Astrocyte of the spinal cord (primary cell): Measurements from ENCODE around the gene ZP3.
"Not testable (repeated sequence)": the region's sequence is repeated elsewhere in the genome, so short reads cannot be mapped to it uniquely, and the experiment has no call there.

Source experiments
- DNase-seq: peaks from one replicate; pipeline ENCODE4 v3.0.0; 2011; ENCODE audit warnings: low read depth, low spot score
- H3K4me3 ChIP-seq: 2 replicates; pipeline ENCODE4 v1.5.1; 2011; ENCODE audit warnings: low read depth, mild to moderate bottlenecking, low read length, moderate library complexity
- in situ Hi-C: cut with HindIII; loops from 2 replicates; pipeline ENCODE4 v1.10.0; 2017; ENCODE audit warnings: low sequenced_read_pairs
- TF ChIP-seq, protein P1 (sequence below): IDR thresholded peaks from 2 replicates; pipeline ENCODE4 v1.5.1; 2012; ENCODE audit warnings: low read depth, mild to moderate bottlenecking, low read length, inconsistent platforms

Gene ZP3

DNA sequence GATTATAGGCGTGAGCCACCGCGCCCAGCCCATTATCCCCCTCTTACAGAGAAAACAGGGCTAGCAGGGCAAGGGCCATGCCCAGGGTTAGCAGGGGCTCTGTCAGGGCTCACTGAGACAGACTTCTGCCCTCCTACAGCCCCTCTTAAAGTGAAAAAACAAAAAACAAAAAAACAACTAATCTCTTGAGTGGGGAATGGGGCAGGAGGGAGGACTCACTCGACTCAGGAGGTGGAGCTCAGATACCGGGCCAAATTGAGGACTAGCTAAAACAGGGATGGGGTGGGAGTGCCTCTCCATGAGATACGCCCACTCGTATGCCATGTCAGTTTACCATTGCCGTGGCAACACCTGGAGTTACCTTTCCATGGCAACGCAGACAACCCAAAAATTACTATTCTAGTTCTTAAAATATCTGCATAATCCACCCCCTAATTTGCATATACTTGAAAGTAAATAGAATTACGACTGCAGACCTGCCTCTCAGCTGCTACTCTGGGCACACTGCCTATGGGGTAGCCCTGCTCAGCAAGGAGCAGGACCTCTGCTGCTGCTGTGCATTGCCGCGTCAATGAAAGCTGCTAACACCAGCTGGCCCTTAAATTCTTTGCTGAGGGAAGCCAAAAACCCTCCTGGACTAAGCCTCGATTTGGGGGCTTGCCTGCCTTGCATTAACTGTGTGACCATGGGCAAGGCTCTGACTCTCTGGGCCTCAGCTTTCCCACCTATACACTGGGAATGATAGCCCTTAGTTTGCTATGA is 28.6 kb upstream of the ZP3 start:
- DNase-seq, result no peak
- in situ Hi-C loops, result no loop called here
- no peak overlapping the region for H3K4me3 ChIP-seq
- TF ChIP-seq, protein P1, sequence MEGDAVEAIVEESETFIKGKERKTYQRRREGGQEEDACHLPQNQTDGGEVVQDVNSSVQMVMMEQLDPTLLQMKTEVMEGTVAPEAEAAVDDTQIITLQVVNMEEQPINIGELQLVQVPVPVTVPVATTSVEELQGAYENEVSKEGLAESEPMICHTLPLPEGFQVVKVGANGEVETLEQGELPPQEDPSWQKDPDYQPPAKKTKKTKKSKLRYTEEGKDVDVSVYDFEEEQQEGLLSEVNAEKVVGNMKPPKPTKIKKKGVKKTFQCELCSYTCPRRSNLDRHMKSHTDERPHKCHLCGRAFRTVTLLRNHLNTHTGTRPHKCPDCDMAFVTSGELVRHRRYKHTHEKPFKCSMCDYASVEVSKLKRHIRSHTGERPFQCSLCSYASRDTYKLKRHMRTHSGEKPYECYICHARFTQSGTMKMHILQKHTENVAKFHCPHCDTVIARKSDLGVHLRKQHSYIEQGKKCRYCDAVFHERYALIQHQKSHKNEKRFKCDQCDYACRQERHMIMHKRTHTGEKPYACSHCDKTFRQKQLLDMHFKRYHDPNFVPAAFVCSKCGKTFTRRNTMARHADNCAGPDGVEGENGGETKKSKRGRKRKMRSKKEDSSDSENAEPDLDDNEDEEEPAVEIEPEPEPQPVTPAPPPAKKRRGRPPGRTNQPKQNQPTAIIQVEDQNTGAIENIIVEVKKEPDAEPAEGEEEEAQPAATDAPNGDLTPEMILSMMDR, result no peak

- DNase-seq, result no peak
- no peak overlapping the region for H3K4me3 ChIP-seq
- in situ Hi-C loops, result no loop called here
- TF ChIP-seq, protein P1, result no peak
Observed at GRCh38 chr7:76396864-76397263, 27.9 kb upstream of the ZP3 start.

DNA sequence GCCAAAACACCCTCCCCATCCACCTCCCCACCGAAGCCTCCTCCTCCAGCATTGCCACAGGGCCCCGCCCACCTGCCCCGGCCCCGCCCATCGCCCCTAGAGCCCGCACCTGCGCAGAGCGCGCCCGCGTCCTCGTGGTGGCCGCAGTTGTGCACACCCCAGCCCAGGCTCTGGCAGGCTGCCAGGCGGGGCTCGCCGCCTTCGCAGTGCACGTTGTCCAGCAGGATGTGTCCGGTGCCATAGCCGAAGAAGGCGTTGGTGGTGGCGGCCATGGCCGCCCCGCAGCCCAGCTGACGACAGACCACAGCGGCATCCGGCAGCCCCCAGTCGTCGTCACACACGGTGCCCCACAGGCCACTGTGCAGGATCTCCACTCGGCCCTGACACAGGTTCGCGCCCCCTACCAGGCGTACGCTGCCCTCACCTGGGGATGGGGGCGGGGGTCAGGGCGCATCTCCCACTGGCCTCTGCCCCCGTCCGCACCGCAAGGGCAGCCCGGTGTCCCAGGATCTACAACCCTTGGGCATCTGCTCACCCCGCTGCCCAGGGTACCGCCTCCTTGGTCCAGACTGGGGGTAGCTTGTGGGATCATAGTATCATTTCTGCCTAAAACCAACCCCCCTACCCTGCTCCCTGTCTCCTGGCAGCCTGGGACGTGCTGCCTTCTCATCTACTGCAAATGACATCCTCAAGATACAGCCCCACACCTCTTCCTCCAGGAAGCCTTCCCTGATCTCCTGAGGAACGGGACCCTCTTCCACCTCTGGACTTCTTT is 27.2 kb upstream of the ZP3 start:
- TF ChIP-seq, protein P1, result no peak
- in situ Hi-C loops, result no loop called here
- peak overlapping the region; percentile 38 for H3K4me3 ChIP-seq
- DNase-seq, result peak; percentile 49

DNA sequence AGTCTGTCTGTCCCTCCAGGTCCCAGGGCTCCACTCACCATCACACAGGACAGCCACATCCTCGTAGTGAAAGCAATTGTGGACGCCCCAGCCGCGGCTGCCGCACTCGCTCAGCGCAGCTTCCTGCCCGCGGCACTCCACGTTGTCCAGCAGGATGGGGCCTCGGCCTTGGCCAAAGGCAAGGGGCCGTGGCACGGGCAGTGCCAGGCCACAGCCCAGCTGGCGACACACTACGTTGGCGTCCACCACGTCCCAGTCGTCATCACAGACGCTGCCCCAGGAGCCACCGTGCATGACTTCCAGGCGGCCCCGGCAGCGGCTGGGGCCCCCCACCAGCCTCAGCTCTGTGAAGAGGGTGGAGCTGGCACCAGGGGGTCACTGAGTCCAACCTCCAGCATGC is 24.5 kb upstream of the ZP3 start:
- TF ChIP-seq, protein P1, result no peak
- no peak for DNase-seq
- in situ Hi-C loops, result no loop called here
- H3K4me3 ChIP-seq, result no peak overlapping the region

GRCh38 chr7:76403097-76403496 is 21.7 kb upstream of the ZP3 start:
- DNase-seq, H3K4me3 ChIP-seq, in situ Hi-C loops: not testable (repeated sequence)

- DNase-seq, result no peak
- TF ChIP-seq, protein P1, result no peak
- in situ Hi-C loops, result no loop called here
- H3K4me3 ChIP-seq, result no peak overlapping the region
Observed at GRCh38 chr7:76403780-76404494, 20.8 kb upstream of the ZP3 start.

DNA sequence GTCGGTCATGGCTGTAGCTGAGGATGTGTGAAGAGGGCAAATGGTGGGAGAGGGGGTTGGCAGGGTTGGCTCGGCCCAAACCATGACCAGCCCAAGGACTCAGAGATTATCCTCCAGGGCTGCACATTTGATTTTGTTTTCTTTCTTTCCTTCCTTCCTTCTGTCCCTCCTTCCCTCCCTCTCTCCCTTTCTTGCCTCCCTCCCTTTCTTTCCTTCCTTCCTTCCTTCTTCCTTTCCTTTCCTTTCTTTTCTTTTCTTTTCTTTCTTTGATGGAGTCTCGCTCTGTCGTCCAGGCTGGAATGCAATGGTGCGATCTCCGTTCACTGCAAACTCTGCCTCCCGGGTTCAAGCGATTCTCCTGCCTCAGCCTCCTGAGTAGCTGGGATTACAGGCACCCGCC is 19.0 kb upstream of the ZP3 start:
- H3K4me3 ChIP-seq, result no peak overlapping the region
- in situ Hi-C loops, result no loop called here
- no peak for DNase-seq
- TF ChIP-seq, protein P1, result no peak
